IPS-18a (cell line): ENCODE data around the gene PPP2R2B.

Experiments
- H3K27ac ChIP-seq: one replicate; pipeline ENCODE4 v1.5.1; 2013; ENCODE audit warnings: low read length
- H3K27me3 ChIP-seq: one replicate; pipeline ENCODE4 v1.6.1; 2013; ENCODE audit warnings: mild to moderate bottlenecking, low read length; ENCODE audit not compliant: control insufficient read depth, insufficient read depth
- H3K36me3 ChIP-seq: one replicate; pipeline ENCODE4 v1.6.1; 2013; ENCODE audit warnings: low read depth, low read length; ENCODE audit not compliant: control insufficient read depth
- H3K4me1 ChIP-seq: one replicate; pipeline ENCODE4 v1.6.1; 2013; ENCODE audit warnings: low read depth, low read length; ENCODE audit not compliant: control insufficient read depth
- H3K4me3 ChIP-seq: one replicate; pipeline ENCODE4 v1.5.1; 2013; ENCODE audit warnings: low read length
- H3K9ac ChIP-seq: one replicate; pipeline ENCODE4 v1.6.1; 2013; ENCODE audit warnings: mild to moderate bottlenecking, low read length, moderate library complexity
- H3K9me3 ChIP-seq: one replicate; pipeline ENCODE4 v1.6.1; 2013; ENCODE audit warnings: low read depth, low read length; ENCODE audit not compliant: control insufficient read depth

Gene PPP2R2B

GRCh38 chr5:146903789-146904188 lies 25.2 kb upstream of the PPP2R2B start:
- Histone ChIP-seq H3K9ac (no peak overlapping the region), H3K36me3 (no peaks in the 10 kb centered on the region), H3K9me3 (no peaks in the 10 kb centered on the region), H3K27ac (no peak overlapping the region), H3K4me3 (no peak overlapping the region), H3K27me3 (no peaks in the 10 kb centered on the region), H3K4me1 (no peaks in the 10 kb centered on the region)

GRCh38 chr5:146902471-146902870 lies 23.9 kb upstream of the PPP2R2B start:
- no peak overlapping the region for H3K4me3 ChIP-seq

DNA sequence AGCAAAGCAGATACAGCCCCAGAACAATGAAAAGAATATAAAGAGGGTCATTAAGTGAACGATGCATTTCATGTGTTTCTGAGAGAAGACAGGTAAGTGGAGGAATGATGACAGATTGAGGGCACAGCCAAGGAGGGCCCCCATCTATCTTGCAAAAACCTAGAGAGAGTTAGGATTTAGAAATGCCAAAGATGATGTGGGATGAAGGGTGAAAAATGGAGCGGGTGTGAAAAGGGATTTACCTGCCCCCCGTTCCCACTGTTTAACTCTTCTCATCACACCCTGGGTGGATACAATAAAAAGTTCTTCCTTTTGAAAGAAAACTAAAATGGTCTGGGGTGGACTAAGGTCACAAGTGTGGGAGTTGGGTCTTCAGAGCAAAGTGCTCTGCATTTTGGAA lies 18.5 kb upstream of the PPP2R2B start:
- Histone ChIP-seq H3K4me1 (no peaks in the 10 kb centered on the region), H3K27me3 (no peaks in the 10 kb centered on the region), H3K9ac (no peak overlapping the region), H3K9me3 (peaks cover 2% of the 10 kb centered on the region), H3K27ac (no peak overlapping the region), H3K4me3 (no peak overlapping the region), H3K36me3 (no peaks in the 10 kb centered on the region)

More at GRCh38 chr5:146902471-146902870, 23.9 kb upstream of the PPP2R2B start:
- Histone ChIP-seq H3K27me3 (no peaks in the 10 kb centered on the region), H3K9me3 (no peaks in the 10 kb centered on the region), H3K36me3 (no peaks in the 10 kb centered on the region), H3K27ac (no peak overlapping the region), H3K4me1 (no peaks in the 10 kb centered on the region), H3K9ac (no peak overlapping the region)

DNA sequence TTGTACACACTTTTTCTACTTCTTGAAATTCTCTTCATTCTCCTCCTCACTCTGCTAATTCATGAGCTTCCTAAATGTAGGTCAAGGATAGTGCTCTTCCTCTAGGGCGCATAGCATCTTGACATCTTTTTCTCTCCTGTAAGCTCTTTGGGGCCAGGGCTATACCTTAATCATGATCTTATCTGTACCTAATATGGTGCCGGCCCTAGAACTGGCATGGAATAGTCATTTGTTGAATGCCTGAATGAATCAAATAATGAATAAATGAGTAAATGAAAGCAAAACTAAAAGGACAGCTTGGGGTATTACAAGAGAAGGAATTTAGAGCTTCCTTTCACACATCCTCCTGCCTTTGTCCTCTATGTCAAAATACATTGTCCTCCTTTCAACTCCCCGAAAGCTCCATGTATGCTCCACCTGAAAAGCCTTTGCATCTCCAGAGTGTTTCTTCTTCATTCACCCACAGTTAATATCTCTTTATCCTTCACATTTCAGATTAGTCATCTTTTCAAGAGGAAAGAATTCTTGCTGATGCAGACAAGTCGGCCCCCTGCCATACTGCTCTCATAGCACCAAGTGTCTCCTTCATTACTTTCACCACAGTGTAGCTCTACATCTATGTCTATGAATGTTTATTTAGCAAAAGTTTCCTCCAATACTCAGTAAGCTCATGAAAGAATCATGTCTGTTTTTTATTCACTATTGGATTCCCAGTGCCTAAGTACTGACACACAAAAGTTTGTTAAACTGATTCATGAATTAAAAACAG lies 16.4 kb upstream of the PPP2R2B start:
- H3K9me3 ChIP-seq, result peaks cover 2% of the 10 kb centered on the region
- peaks cover 3% of the 10 kb centered on the region for H3K4me1 ChIP-seq
- no peak overlapping the region for H3K9ac ChIP-seq
- H3K36me3 ChIP-seq, result no peaks in the 10 kb centered on the region
- no peaks in the 10 kb centered on the region for H3K27me3 ChIP-seq
- H3K27ac ChIP-seq, result no peak overlapping the region
- H3K4me3 ChIP-seq, result no peak overlapping the region

DNA sequence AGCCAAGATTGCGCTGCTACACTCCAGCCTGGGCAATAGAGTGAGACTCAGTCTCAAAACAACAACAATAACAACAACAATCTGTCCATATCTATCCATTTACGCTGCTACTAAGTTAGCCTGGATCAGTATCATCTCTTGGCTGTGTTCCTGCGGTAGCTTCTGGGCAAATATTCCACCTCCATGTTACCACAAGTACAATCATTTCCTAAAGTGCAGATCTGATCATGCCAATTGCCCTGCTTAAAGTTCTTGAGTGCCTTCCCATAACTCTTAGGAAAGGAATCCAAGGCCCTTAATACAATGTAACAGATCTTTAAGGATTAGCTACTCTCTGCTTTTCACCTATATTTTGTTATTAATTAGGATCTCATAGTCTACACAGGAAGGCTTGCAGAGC lies 15.4 kb upstream of the PPP2R2B start:
- Histone ChIP-seq H3K4me3 (no peak overlapping the region), H3K9ac (no peak overlapping the region), H3K36me3 (no peaks in the 10 kb centered on the region), H3K4me1 (peaks cover 6% of the 10 kb centered on the region), H3K27me3 (no peaks in the 10 kb centered on the region), H3K27ac (no peak overlapping the region), H3K9me3 (peaks cover 2% of the 10 kb centered on the region)

- H3K27ac ChIP-seq, result no peak overlapping the region
- H3K4me1 ChIP-seq, result peaks cover 20% of the 10 kb centered on the region
- H3K9me3 ChIP-seq, result peaks cover under 1% of the 10 kb centered on the region
- H3K36me3 ChIP-seq, result no peaks in the 10 kb centered on the region
- no peaks in the 10 kb centered on the region for H3K27me3 ChIP-seq
- H3K4me3 ChIP-seq, result no peak overlapping the region
- H3K9ac ChIP-seq, result no peak overlapping the region
Observed at GRCh38 chr5:146892231-146892630, 13.7 kb upstream of the PPP2R2B start.

DNA sequence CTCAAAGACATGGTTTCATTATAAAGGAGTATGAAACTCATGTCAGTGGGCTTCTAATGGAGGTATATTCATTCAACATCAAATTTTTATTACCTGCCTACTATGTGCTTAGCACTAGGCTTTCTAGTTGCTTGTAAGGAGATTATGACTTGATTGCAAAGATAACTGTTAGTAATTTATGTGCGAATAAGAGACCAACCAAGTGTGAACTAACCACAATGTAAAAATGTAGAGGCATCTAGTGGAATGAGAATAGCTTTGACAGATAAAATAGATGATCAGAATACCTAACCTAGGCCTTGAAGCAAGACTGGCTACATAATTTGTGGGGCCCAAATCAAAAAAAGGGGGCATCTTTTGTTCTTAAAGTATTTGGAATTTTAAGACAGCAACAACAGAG lies 13.0 kb upstream of the PPP2R2B start:
- Histone ChIP-seq H3K27ac (no peak overlapping the region), H3K27me3 (no peaks in the 10 kb centered on the region), H3K9me3 (no peaks in the 10 kb centered on the region), H3K4me1 (peaks cover 20% of the 10 kb centered on the region), H3K4me3 (no peak overlapping the region), H3K36me3 (no peaks in the 10 kb centered on the region), H3K9ac (no peak overlapping the region)

- H3K4me3 ChIP-seq, result no peak overlapping the region
- H3K9me3 ChIP-seq, result no peaks in the 10 kb centered on the region
- peaks cover 20% of the 10 kb centered on the region for H3K4me1 ChIP-seq
- no peaks in the 10 kb centered on the region for H3K36me3 ChIP-seq
- no peaks in the 10 kb centered on the region for H3K27me3 ChIP-seq
- no peak overlapping the region for H3K27ac ChIP-seq
- no peak overlapping the region for H3K9ac ChIP-seq
Observed at GRCh38 chr5:146890731-146891440, 12.3 kb upstream of the PPP2R2B start.

DNA sequence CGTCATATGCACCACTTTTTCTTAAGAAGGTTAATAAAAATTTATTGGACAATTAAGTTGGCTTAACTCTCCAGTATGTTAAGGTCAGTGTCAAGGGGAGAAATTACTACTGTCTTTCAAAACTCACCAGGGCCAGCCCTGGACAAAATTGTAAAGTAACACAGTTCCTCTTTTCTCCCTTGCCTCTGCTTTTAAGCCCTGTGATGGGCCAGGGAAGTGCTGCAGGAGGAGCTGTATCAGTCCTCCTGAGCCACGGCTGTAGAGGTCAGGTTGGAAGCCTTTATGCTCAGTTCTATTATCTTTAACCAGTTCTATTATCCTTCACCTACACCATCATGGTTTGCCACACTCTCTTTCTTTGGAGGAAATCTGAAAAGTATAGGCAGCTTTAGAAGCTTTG lies 11.5 kb upstream of the PPP2R2B start:
- no peak overlapping the region for H3K27ac ChIP-seq
- H3K9ac ChIP-seq, result no peak overlapping the region
- H3K36me3 ChIP-seq, result no peaks in the 10 kb centered on the region
- no peaks in the 10 kb centered on the region for H3K27me3 ChIP-seq
- no peaks in the 10 kb centered on the region for H3K9me3 ChIP-seq
- peaks cover 20% of the 10 kb centered on the region for H3K4me1 ChIP-seq
- H3K4me3 ChIP-seq, result no peak overlapping the region

- no peak overlapping the region for H3K4me3 ChIP-seq
- no peaks in the 10 kb centered on the region for H3K36me3 ChIP-seq
- H3K4me1 ChIP-seq, result peaks cover 20% of the 10 kb centered on the region
- H3K27ac ChIP-seq, result no peak overlapping the region
- H3K27me3 ChIP-seq, result no peaks in the 10 kb centered on the region
- H3K9me3 ChIP-seq, result no peaks in the 10 kb centered on the region
- no peak overlapping the region for H3K9ac ChIP-seq
Observed at GRCh38 chr5:146889169-146889568, 10.6 kb upstream of the PPP2R2B start.

DNA sequence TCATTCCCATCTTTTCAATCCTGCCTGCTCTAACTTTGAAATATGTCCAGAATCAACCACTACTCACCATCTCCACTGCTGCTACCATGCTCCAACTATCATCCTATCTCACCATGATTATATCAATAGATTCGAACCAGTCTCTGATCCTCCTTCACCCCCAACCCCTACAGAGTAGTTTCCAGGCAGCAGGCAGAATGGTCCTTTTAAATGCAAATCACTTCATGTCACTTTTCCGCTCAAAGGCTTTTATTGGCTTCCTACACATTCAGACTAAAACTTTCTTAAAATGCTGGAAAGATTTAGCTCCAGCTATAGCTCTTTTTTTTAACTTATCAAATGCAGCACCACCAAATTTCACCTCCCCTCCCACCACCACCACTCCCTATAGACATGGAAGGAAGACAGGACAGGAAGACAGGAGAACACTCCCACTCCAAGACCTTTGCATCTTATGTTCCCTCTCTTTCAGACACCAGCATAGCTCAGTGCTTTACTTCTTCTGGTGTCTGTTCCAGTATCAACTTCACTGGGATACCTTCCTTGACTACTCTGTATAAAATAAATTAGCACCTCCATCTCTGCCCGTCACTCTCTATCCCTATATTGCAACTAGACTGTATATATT lies 9.9 kb upstream of the PPP2R2B start:
- H3K27me3 ChIP-seq, result no peaks in the 10 kb centered on the region
- no peak overlapping the region for H3K9ac ChIP-seq
- no peaks in the 10 kb centered on the region for H3K9me3 ChIP-seq
- H3K27ac ChIP-seq, result no peak overlapping the region
- no peak overlapping the region for H3K4me3 ChIP-seq
- H3K4me1 ChIP-seq, result peaks cover 20% of the 10 kb centered on the region
- H3K36me3 ChIP-seq, result no peaks in the 10 kb centered on the region
